ENCODE data around the gene GPC6.

The GPC6 gene

DNA sequence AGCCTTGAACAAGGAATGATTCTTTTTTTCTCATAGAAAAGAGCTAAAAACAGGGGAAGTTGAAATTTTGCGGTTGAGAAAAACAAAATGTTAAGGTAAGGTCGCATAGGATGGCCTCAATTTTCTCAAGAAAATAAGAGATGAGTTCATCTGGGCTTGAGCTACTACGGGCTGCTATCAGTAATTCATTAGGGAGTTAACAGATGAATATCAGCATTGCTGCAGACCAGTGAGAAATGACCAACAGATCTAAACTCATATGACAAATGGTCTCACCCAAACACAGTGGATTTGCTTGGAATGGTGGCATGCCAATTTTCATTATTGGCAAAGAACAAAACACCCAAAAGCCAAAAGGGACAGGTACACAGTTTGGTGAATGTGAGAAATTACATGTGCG lies 56.6 kb downstream of the GPC6 start:
- Histone ChIP-seq H3K9ac (no peak overlapping the region), H3K27ac (no peak overlapping the region), H3K27me3 (ENCODE audit: insufficient read depth, low read depth) (no peaks in the 10 kb centered on the region), H4K20me1 (ENCODE audit: insufficient read depth) (no peaks in the 10 kb centered on the region), H2AFZ (ENCODE audit: low read depth) (no peak overlapping the region), H3K36me3 (ENCODE audit: insufficient read depth) (no peaks in the 10 kb centered on the region), H3K79me2 (ENCODE audit: insufficient read depth, low read depth) (no peaks in the 10 kb centered on the region), H3K4me1 (ENCODE audit: low read depth, poor library complexity, severe bottlenecking) (no peaks in the 10 kb centered on the region), H3K4me3 (IDR thresholded peaks at IDR 0.05; ENCODE audit: insufficient read depth, low read depth, low read length) (no peak overlapping the region), H3K4me2 (no peak overlapping the region)
- TF ChIP-seq, protein P1, sequence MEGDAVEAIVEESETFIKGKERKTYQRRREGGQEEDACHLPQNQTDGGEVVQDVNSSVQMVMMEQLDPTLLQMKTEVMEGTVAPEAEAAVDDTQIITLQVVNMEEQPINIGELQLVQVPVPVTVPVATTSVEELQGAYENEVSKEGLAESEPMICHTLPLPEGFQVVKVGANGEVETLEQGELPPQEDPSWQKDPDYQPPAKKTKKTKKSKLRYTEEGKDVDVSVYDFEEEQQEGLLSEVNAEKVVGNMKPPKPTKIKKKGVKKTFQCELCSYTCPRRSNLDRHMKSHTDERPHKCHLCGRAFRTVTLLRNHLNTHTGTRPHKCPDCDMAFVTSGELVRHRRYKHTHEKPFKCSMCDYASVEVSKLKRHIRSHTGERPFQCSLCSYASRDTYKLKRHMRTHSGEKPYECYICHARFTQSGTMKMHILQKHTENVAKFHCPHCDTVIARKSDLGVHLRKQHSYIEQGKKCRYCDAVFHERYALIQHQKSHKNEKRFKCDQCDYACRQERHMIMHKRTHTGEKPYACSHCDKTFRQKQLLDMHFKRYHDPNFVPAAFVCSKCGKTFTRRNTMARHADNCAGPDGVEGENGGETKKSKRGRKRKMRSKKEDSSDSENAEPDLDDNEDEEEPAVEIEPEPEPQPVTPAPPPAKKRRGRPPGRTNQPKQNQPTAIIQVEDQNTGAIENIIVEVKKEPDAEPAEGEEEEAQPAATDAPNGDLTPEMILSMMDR (conservative IDR thresholded peaks at IDR 0.05; ENCODE audit: low read depth, low read length), result no peak

DNA sequence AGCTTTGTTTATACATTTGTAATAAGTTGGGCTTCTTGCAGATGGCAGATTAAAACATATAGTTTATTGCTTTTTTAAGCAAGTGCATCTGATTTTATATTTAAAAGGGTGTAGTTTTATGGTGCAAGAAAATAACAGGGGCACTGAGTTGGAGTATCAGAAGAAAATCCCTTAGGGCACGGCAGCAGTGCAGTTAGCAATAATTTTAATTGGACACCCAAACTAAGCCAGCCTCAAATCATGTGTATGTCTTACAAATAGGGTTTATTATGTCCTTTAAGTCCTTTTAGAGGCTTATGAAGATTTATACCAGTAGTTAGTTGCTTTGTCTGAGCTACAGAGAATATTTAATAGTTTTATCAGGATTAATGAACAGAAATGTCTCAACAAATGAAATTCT lies 57.5 kb downstream of the GPC6 start:
- Histone ChIP-seq H4K20me1 (ENCODE audit: insufficient read depth) (no peaks in the 10 kb centered on the region), H3K27ac (no peak overlapping the region), H3K9ac (no peak overlapping the region), H3K36me3 (ENCODE audit: insufficient read depth) (no peaks in the 10 kb centered on the region), H3K27me3 (ENCODE audit: insufficient read depth, low read depth) (no peaks in the 10 kb centered on the region), H3K4me3 (IDR thresholded peaks at IDR 0.05; ENCODE audit: insufficient read depth, low read depth, low read length) (no peak overlapping the region), H3K4me2 (no peak overlapping the region), H2AFZ (ENCODE audit: low read depth) (no peak overlapping the region), H3K4me1 (ENCODE audit: low read depth, poor library complexity, severe bottlenecking) (no peaks in the 10 kb centered on the region), H3K79me2 (ENCODE audit: insufficient read depth, low read depth) (no peaks in the 10 kb centered on the region)
- TF ChIP-seq, protein P1 (conservative IDR thresholded peaks at IDR 0.05; ENCODE audit: low read depth, low read length), result no peak

DNA sequence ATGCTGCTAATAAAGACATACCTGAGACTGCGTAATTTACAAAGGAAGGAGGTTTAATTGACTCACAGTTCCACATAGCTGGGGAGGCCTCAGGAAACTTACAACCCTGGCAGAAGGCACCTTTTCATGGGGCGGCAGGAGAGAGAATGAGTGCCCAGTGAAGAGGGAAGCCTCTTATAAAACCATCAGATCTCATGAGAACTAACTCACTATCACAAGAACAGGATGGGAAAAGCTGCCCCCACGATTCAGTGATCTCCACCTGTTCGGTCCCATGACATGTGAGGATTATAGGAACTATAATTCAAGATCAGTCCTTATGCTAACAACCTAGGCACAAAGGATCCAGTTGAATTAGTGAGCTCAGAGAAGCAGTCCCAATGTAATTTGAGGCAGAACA lies 59.4 kb downstream of the GPC6 start:
- H4K20me1 ChIP-seq (ENCODE audit: insufficient read depth), result no peaks in the 10 kb centered on the region
- H3K4me2 ChIP-seq, result no peak overlapping the region
- no peaks in the 10 kb centered on the region for H3K27me3 ChIP-seq (ENCODE audit: insufficient read depth, low read depth)
- no peak overlapping the region for H3K4me3 ChIP-seq (IDR thresholded peaks at IDR 0.05; ENCODE audit: insufficient read depth, low read depth, low read length)
- H2AFZ ChIP-seq (ENCODE audit: low read depth), result no peak overlapping the region
- no peak overlapping the region for H3K9ac ChIP-seq
- TF ChIP-seq, protein P1 (conservative IDR thresholded peaks at IDR 0.05; ENCODE audit: low read depth, low read length), result no peak
- no peaks in the 10 kb centered on the region for H3K79me2 ChIP-seq (ENCODE audit: insufficient read depth, low read depth)
- no peaks in the 10 kb centered on the region for H3K36me3 ChIP-seq (ENCODE audit: insufficient read depth)
- no peak overlapping the region for H3K27ac ChIP-seq
- no peaks in the 10 kb centered on the region for H3K4me1 ChIP-seq (ENCODE audit: low read depth, poor library complexity, severe bottlenecking)

DNA sequence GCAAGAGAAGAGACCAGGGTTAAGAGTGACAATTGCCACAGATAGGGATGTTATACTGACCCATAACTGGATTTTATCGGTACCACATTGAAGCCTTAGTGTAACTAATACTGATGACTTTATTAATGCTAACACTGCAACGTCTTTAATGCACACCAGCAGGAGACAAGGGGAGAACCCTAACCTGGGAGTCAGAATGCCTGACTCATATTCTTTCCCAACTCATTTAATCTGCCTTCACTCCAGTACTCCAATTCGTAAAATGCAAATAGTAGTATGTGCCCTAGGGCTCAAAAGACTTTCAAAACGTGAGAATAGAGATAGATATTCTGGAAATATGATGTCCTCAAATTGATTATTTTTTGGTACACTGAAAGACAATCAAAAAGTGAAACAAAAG lies 62.4 kb downstream of the GPC6 start:
- H3K4me3 ChIP-seq (IDR thresholded peaks at IDR 0.05; ENCODE audit: insufficient read depth, low read depth, low read length), result no peak overlapping the region
- H2AFZ ChIP-seq (ENCODE audit: low read depth), result no peak overlapping the region
- no peaks in the 10 kb centered on the region for H3K36me3 ChIP-seq (ENCODE audit: insufficient read depth)
- no peak overlapping the region for H3K9ac ChIP-seq
- H3K27ac ChIP-seq, result no peak overlapping the region
- H4K20me1 ChIP-seq (ENCODE audit: insufficient read depth), result no peaks in the 10 kb centered on the region
- no peak overlapping the region for H3K4me2 ChIP-seq
- TF ChIP-seq, protein P1 (conservative IDR thresholded peaks at IDR 0.05; ENCODE audit: low read depth, low read length), result no peak
- no peaks in the 10 kb centered on the region for H3K79me2 ChIP-seq (ENCODE audit: insufficient read depth, low read depth)
- no peaks in the 10 kb centered on the region for H3K4me1 ChIP-seq (ENCODE audit: low read depth, poor library complexity, severe bottlenecking)
- H3K27me3 ChIP-seq (ENCODE audit: insufficient read depth, low read depth), result no peaks in the 10 kb centered on the region

DNA sequence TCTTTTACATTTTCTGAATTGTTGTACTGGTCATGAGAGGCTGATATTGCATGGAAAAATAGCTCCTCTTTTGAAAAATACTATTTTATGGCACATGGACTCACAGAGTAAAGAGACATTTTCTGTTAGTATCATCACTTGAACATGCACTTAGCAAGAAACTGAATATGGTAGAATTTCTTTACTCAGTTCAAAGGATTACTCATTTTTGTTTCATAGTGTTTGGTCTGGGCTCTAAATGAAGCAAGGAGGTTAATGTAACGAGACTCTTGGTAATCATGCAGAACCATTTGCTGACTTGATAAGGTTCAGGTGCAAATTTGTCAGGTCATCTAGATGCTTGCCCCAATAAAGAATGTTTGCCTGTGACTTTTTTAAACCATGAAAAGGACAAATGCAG lies 63.2 kb downstream of the GPC6 start:
- no peak overlapping the region for H3K4me3 ChIP-seq (IDR thresholded peaks at IDR 0.05; ENCODE audit: insufficient read depth, low read depth, low read length)
- H3K36me3 ChIP-seq (ENCODE audit: insufficient read depth), result no peaks in the 10 kb centered on the region
- no peaks in the 10 kb centered on the region for H3K4me1 ChIP-seq (ENCODE audit: low read depth, poor library complexity, severe bottlenecking)
- no peaks in the 10 kb centered on the region for H3K27me3 ChIP-seq (ENCODE audit: insufficient read depth, low read depth)
- H3K9ac ChIP-seq, result no peak overlapping the region
- no peak overlapping the region for H3K4me2 ChIP-seq
- H4K20me1 ChIP-seq (ENCODE audit: insufficient read depth), result no peaks in the 10 kb centered on the region
- H3K27ac ChIP-seq, result no peak overlapping the region
- TF ChIP-seq, protein P1 (conservative IDR thresholded peaks at IDR 0.05; ENCODE audit: low read depth, low read length), result no peak
- H2AFZ ChIP-seq (ENCODE audit: low read depth), result no peak overlapping the region
- no peaks in the 10 kb centered on the region for H3K79me2 ChIP-seq (ENCODE audit: insufficient read depth, low read depth)
